GM23338 (cell line): ENCODE data around the gene PLEKHG4B. TPM values are rescaled to one million over a fixed set of nuclear protein-coding genes. Genes with fewer than 3 reads are reported as not detected.

Experiments used
- ATAC-seq: fragments of 200-7000 bp; cut with Tn5 transposase; 3 replicates; pipeline ENCODE4 v1.9.1; 2020
- DNase-seq: peaks from one replicate; pipeline ENCODE4 v3.0.0-alpha.2; 2015; ENCODE audit warnings: low spot score
- H2AFZ ChIP-seq: fragments of 200-600 bp; sonication (generic); 2 replicates; pipeline ENCODE4 v1.8.0; 2016; ENCODE audit warnings: antibody characterized with exemption, mild to moderate bottlenecking, moderate library complexity
- H3F3A ChIP-seq: fragments of 200-600 bp; sonication (generic); replicated peaks from 2 replicates; pipeline ENCODE4 v1.8.0; 2017; ENCODE audit warnings: antibody characterized with exemption, mixed run types, low read depth
- H3K27ac ChIP-seq: fragments of 200-600 bp; sonication (generic); 2 replicates; pipeline ENCODE4 v1.6.1; 2016; ENCODE audit warnings: low read depth
- H3K27me3 ChIP-seq: fragments of 200-600 bp; sonication (generic); 2 replicates; pipeline ENCODE4 v1.8.0; 2016; ENCODE audit warnings: mild to moderate bottlenecking, mixed run types, moderate library complexity; ENCODE audit not compliant: insufficient read depth
- H3K36me3 ChIP-seq: fragments of 200-600 bp; sonication (generic); 2 replicates; pipeline ENCODE4 v1.8.0; 2016; ENCODE audit warnings: mild to moderate bottlenecking; ENCODE audit not compliant: insufficient read depth
- H3K4me1 ChIP-seq: fragments of 200-600 bp; sonication (generic); 2 replicates; pipeline ENCODE4 v1.8.0; 2016; ENCODE audit warnings: mild to moderate bottlenecking, moderate library complexity; ENCODE audit not compliant: insufficient read depth
- H3K4me2 ChIP-seq: fragments of 200-600 bp; sonication (generic); 2 replicates; pipeline ENCODE4 v1.7.1; 2017; ENCODE audit warnings: mixed run types
- H3K4me3 ChIP-seq: fragments of 200-600 bp; sonication (generic); 2 replicates; pipeline ENCODE4 v1.6.1; 2016; ENCODE audit warnings: mixed run types
- H3K79me2 ChIP-seq: fragments of 200-600 bp; sonication (generic); replicated peaks from 2 replicates; pipeline ENCODE4 v1.8.0; 2017; ENCODE audit warnings: mild to moderate bottlenecking; ENCODE audit not compliant: insufficient read depth
- H3K9me2 ChIP-seq: fragments of 200-600 bp; sonication (generic); 2 replicates; pipeline ENCODE4 v1.8.0; 2017; ENCODE audit not compliant: insufficient read depth
- H4K20me1 ChIP-seq: fragments of 200-600 bp; sonication (generic); replicated peaks from 2 replicates; pipeline ENCODE4 v1.8.0; 2017; ENCODE audit warnings: mild to moderate bottlenecking; ENCODE audit not compliant: insufficient read depth
- H3K27ac Mint-ChIP-seq: 2 replicates; pipeline ENCODE4 v1.8.0; 2020; ENCODE audit warnings: inconsistent platforms, mild to moderate bottlenecking, moderate library complexity, mixed read lengths
- H3K27me3 Mint-ChIP-seq: 3 replicates; pipeline ENCODE4 v1.8.0; 2022; ENCODE audit warnings: low read depth, mild to moderate bottlenecking, moderate library complexity, mixed read lengths, inconsistent platforms; ENCODE audit not compliant: insufficient read depth, poor library complexity
- H3K36me3 Mint-ChIP-seq: 3 replicates; pipeline ENCODE4 v1.8.0; 2021; ENCODE audit warnings: low read depth, mild to moderate bottlenecking, inconsistent platforms, moderate library complexity, mixed read lengths
- H3K4me1 Mint-ChIP-seq: 3 replicates; pipeline ENCODE4 v1.8.0; 2020; ENCODE audit warnings: mild to moderate bottlenecking, inconsistent platforms, mixed read lengths
- H3K4me3 Mint-ChIP-seq: 3 replicates; pipeline ENCODE4 v1.8.0; 2021; ENCODE audit warnings: moderate library complexity, mild to moderate bottlenecking, inconsistent platforms, mixed read lengths
- H3K9me3 Mint-ChIP-seq: 3 replicates; pipeline ENCODE4 v1.8.0; 2020; ENCODE audit warnings: moderate library complexity, mild to moderate bottlenecking, inconsistent platforms, mixed read lengths
- CREB1 ChIP-seq: fragments of 250-450 bp; sonication (Bioruptor Pico); IDR thresholded peaks from 2 replicates; pipeline ENCODE4 v1.5.0; 2020; ENCODE audit warnings: low read depth, mild to moderate bottlenecking, moderate library complexity
- EZH2phosphoT487 ChIP-seq: fragments of 200-600 bp; sonication (generic); IDR thresholded peaks from one replicate; pipeline ENCODE4 v1.8.1; 2018; ENCODE audit warnings: antibody characterized with exemption; ENCODE audit not compliant: unreplicated experiment
- JUNB ChIP-seq: IDR thresholded peaks from one replicate; pipeline ENCODE4 v1.6.1; 2016; ENCODE audit warnings: antibody characterized with exemption; ENCODE audit not compliant: unreplicated experiment
- NANOG ChIP-seq: IDR thresholded peaks from 2 replicates; pipeline ENCODE4 v1.6.1; 2016; ENCODE audit warnings: antibody characterized with exemption, borderline replicate concordance
- POLR2AphosphoS5 ChIP-seq: IDR thresholded peaks from 2 replicates; pipeline ENCODE4 v1.6.1; 2016; ENCODE audit warnings: antibody characterized with exemption, low read depth
- ZNF114 ChIP-seq: fragments of 250-450 bp; sonication (Bioruptor Pico); IDR thresholded peaks from 2 replicates; pipeline ENCODE4 v1.5.0; 2020; ENCODE audit warnings: mild to moderate bottlenecking, moderate library complexity
- polyA plus RNA-seq: library from polyadenylated mRNA; unstranded; fragments of >200 nt; fragmentation: Nextera tagmentation; extraction: Ambion mirVana; gene quantifications from 2 replicates; pipeline ENCODE4 v1.2.1, GENCODE V29; 2016
- total RNA-seq: library from RNA; depleted of rRNA; stranded (reverse); fragments of >200 nt; shearing (Covaris generic); gene quantifications from 2 replicates; pipeline ENCODE4 v1.2.3, GENCODE V29; 2014
- TF ChIP-seq, protein P1 (sequence below), 2 experiments: fragments of 200-600 bp in 1 of 2; sonication (generic) in 1 of 2; conservative IDR thresholded peaks; 2 replicates each; pipeline versions ENCODE4 v1.5.1 to v1.6.1; 2016 to 2017; ENCODE audit warnings: antibody characterized with exemption in 2 of 2, low read depth in 2 of 2, mild to moderate bottlenecking in 2 of 2, moderate library complexity in 1 of 2
- TF ChIP-seq, protein P2 (sequence below): IDR thresholded peaks from 2 replicates; pipeline ENCODE4 v1.6.1; 2016; ENCODE audit warnings: antibody characterized with exemption

PLEKHG4B gene
- total and polyA plus RNA-seq, 2 experiments from 2014 or later = 33.5 to 54.8 TPM

DNA sequence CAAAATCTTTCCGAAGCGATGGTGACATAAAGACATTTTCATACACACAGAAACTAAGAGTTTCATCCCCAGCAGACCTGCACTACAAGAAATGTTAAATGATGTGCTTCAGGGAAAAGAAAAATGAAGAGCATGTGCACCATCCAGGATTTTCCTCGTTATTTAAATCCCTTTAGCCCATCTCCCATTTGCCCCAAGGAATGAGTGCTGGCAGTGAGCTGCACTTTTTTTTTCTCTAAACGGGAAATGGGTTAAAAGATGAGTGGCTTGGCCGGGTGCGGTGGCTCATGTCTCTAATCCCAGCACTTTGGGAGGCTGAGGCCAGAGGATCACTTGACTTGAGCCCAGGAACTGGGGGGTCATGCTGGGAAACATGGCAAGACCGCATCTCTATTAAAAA lies 92.5 kb downstream of the PLEKHG4B start (continued):
- TF ChIP-seq, protein P1, sequence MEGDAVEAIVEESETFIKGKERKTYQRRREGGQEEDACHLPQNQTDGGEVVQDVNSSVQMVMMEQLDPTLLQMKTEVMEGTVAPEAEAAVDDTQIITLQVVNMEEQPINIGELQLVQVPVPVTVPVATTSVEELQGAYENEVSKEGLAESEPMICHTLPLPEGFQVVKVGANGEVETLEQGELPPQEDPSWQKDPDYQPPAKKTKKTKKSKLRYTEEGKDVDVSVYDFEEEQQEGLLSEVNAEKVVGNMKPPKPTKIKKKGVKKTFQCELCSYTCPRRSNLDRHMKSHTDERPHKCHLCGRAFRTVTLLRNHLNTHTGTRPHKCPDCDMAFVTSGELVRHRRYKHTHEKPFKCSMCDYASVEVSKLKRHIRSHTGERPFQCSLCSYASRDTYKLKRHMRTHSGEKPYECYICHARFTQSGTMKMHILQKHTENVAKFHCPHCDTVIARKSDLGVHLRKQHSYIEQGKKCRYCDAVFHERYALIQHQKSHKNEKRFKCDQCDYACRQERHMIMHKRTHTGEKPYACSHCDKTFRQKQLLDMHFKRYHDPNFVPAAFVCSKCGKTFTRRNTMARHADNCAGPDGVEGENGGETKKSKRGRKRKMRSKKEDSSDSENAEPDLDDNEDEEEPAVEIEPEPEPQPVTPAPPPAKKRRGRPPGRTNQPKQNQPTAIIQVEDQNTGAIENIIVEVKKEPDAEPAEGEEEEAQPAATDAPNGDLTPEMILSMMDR (conservative IDR thresholded peaks at IDR 0.05; ENCODE audit: low read depth in 2 of 2) = no peak
- no peak for TF ChIP-seq ZNF114 (CRISPR knock-in tag)
- TF ChIP-seq, protein P2, sequence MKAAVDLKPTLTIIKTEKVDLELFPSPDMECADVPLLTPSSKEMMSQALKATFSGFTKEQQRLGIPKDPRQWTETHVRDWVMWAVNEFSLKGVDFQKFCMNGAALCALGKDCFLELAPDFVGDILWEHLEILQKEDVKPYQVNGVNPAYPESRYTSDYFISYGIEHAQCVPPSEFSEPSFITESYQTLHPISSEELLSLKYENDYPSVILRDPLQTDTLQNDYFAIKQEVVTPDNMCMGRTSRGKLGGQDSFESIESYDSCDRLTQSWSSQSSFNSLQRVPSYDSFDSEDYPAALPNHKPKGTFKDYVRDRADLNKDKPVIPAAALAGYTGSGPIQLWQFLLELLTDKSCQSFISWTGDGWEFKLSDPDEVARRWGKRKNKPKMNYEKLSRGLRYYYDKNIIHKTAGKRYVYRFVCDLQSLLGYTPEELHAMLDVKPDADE = no peak
- TF ChIP-seq CREB1 (CRISPR knock-in tag) = no peak
- no peak for TF ChIP-seq JUNB

DNA sequence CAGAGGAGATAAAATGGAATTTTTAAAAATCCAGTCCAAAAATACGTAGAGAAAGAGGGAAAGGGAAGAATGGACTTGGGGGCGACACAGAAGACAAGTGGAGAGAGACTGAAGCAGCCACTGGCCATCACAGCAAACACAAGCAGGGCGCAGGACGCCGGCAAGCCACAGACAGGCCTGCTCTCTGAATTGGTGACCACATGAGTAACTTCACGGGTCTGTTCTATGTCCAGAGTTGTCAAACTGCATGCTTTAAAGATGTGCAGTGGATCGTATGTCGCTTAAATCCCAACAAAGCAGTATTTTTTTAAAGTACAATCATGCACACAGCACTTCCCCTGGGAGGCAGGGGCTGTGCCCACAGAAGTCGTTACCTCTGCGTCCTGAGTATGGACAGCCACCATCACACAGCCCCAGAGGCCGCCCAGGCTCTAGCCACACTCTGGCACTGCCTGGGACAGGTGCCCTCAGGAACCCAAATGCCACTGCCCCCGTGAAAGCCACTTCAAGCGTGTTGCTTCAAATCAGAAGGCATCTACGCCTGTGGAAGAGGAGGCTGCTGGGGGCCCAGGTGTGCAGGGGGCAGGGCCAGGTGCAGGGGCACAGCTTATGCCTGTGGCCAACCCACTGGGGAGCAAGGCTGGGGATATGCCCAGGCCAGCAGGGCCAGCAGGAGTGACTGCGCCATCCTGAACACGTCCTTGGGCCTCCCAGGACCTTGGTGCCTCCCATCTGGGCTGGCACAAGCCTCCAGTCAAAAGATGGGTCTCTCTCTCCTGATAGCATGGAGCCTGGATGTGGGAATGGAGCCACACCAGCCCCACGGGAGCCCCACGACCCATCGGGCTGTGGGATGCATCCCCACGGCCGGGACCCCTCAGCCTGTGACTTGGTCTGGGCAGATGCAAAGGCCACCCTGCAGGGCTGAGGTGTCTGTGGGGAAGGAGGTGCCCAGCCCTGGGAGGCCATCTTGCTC lies 93.4 kb downstream of the PLEKHG4B start:
- Histone ChIP-seq H3K4me1 (no peaks in the 10 kb centered on the region; the same call in 1 of the 2 replicates), H2AFZ (no peak overlapping the region), H3K4me2 (no peak overlapping the region), H3K27me3 (no peaks in the 10 kb centered on the region), H4K20me1 (no peaks in the 10 kb centered on the region; the same call in 1 of the 2 replicates), H3K36me3 (peaks cover 3% of the 10 kb centered on the region; the same call in 1 of the 2 replicates), H3K79me2 (no peaks in the 10 kb centered on the region), H3F3A (0 out of 2 replicates have a peak, but pooled peaks cover 2% of the 10 kb centered on the region), H3K27ac (no peak overlapping the region), H3K4me3 (no peak overlapping the region), H3K9me2 (no peaks in the 10 kb centered on the region)
- Mint-ChIP-seq H3K36me3 (peaks cover 19% of the 10 kb centered on the region), H3K4me3 (no peak overlapping the region), H3K4me1 (peaks cover 16% of the 10 kb centered on the region), H3K27me3 (peaks cover 12% of the 10 kb centered on the region), H3K27ac (no peak overlapping the region), H3K9me3 (no peaks in the 10 kb centered on the region; the same call in 2 of the 3 replicates)
- TF ChIP-seq POLR2AphosphoS5 (no peak; the same call in 1 of the 2 replicates), NANOG (no peak), EZH2phosphoT487 (no peak)
- no peak for ATAC-seq
- DNase-seq = no peak
